OCI-LY3 (cell line): ENCODE measurements around the gene LHPP.

Experiments used
- CTCF ChIP-seq: fragments of 200-600, 300-600 bp; sonication (generic); IDR thresholded peaks from 2 replicates; pipeline ENCODE4 v1.5.1; 2014; ENCODE audit warnings: antibody characterized with exemption, low read length, low read depth
- EZH2phosphoT487 ChIP-seq: fragments of 200-600 bp; shearing (Covaris generic); IDR thresholded peaks from 2 replicates; pipeline ENCODE4 v1.6.1; 2018; ENCODE audit warnings: antibody characterized with exemption, mixed run types, low read depth

GRCh38 chr10:124417895-124418725 lies 43.5 kb upstream of the LHPP start:
- TF ChIP-seq CTCF (no peak), EZH2phosphoT487 (no peak)
